ENCODE measurements around the gene VRK2.
"Not testable (repeated sequence)": the region's sequence is repeated elsewhere in the genome, so short reads cannot be mapped to it uniquely, and the experiment has no call there.

The VRK2 gene

DNA sequence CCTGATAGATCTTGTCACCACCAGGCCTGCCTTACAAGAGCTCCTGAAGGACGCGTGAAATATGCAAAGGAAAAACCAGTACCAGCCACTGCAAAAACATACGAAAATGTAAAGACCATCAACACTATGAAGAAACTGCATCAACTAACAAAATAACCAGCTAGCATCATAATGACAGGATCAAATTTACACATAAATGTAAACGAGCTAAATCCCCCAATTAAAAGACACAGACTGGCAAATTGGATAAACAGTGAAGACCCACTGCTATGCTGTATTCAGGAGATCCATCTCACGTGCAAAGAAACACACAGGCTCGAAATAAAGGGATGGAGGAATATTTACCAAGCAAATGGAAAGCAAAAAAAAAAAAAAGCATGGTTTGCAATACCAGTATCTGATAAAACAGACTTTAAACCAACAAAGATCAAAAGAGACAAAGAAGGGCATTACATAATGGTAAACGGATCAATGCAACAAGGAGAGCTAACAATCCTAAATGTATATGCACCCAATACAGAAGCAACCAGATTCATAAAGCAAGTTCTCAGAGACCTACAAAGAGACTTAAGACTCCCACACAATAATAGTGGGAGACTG is 123.8 kb downstream of the VRK2 start:
- DNase-seq: not testable (repeated sequence)

DNA sequence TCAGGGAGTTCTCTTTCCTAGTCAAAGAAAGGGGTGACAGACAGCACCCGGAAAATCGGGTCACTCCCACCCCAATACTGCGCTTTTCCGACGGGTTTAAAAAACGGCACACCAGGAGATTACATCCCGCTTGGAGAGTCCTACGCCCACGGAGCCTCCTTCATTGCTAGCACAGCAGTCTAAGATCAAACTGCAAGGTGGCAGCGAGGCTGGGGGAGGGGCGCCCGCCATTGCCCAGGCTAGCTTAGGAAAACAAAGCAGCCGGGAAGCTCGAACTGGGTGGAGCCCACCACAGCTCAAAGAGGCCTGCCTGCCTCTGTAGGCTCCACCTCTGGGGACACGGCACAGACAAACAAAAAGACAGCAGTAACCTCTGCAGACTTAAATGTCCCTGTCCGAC is 125.2 kb downstream of the VRK2 start:
- DNase-seq: not testable (repeated sequence)

DNA sequence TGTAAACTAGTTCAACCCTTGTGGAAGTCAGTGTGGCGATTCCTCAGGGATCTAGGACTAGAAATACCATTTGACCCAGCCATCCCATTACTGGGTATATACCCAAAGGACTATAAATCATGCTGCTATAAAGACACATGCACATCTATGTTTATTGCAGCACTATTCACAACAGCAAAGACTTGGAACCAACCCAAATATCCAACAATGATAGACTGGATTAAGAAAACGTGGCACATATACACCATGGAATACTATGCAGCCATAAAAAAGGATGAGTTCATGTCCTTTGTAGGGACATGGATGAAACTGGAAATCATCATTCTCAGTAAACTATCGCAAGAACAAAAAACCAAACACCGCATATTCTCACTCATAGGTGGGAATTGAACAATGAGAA is 130.6 kb downstream of the VRK2 start:
- DNase-seq: not testable (repeated sequence)

DNA sequence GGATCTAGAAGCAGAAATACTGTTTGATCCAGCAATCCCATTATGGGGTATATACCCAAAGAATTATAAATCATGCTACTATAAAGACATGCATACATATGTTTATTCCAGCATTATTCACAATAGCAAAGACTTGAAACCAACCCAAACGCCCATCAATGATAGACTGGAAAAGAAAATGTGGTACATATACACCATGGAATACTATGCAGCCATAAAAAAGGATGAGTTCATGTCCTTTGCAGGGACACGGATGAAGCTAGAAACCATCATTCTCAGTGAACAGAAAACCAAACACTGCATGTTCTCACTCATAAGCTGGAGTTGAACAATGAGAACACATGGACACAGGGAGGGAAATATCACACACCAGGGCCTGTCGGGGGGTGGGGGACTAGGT is 133.6 kb downstream of the VRK2 start:
- not testable (repeated sequence) for DNase-seq

DNA sequence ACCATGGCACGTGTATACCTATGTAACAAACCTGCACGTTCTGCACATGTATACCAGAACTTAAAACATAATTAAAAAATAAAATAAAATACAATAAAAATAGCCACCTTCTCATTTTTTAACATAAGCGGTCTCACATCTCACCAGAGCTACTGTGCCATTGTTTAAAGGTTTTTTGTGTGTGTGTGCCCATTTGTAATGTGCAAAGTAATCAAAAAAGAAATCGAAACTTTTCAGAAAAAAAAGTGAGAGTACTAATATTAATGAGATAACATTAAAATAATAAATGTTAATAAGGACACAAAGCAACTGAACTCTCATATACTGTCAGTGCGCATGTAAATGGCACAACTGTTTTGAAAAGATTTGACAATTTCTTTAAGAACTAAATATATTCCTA is 134.0 kb downstream of the VRK2 start:
- DNase-seq: no peak

DNA sequence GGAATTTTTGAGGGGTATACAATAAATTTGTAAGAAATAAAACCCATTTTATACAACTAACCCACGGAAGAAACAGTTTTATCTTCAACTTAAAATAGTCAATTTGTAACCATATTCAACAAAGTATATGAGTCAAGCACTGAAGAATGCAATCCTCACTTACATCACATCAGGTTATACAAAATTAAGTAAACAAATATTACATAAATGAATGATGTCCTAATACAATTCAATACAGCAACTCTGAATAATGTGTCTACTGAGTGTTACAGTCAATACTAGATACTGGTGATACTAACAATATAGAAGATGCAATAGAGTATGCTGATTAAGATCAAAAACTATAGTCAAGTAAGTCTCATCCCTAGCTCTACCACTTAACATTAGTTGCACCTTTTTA is 135.9 kb downstream of the VRK2 start:
- no peak for DNase-seq

DNA sequence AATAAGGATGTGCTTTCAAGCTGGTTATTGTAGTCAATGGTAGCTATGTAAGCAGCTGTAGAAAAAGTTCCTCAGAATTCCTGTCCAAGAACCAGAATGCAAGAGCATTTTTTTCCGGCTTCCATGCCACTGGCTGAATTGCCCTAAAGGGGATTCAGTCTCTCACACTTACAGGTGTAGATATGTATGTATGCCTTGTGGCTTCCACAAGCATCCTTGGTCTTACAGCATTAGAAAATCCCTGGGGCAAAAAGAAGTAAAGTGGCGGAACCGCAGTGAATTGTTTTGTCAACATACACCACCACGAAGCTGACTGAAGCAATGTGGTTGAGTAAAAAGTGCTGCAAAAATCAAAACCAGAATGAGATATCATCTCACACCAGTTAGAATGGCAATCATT is 139.9 kb downstream of the VRK2 start:
- DNase-seq: no peak

DNA sequence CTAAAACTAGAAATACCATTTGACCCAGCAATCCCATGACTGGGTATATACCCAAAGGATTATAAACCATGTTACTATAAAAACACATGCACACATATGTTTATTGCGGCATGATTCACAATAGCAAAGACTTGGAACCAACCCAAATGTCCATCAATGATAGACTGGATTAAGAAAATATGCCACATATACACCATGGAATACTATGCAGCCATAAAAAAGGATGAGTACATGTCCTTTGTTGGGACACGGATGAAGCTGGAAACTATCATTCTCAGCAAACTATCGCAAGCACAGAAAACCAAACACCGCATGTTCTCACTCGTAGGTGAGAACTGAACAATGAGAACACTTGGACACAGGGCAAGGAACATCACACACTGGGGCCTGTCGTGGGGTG is 140.4 kb downstream of the VRK2 start:
- not testable (repeated sequence) for DNase-seq

DNA sequence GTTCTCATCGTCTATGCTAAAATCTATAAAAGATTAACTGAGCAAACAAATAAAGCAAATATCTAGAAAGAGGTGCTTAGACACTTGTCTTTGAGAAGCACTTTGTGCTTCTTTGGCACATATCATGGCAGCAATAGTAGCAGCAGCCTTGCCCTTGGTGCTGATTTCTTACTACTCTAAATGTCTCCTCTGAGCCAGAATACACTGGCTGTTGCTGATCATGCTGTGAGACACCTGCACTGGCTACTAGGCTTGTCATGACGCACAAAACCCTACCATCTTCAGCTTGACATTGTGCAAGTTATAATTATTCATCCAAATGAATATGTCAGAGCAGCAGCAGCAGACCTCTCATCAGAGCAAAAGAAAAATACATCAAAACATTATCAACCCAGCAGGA is 147.9 kb downstream of the VRK2 start:
- no peak for DNase-seq

DNA sequence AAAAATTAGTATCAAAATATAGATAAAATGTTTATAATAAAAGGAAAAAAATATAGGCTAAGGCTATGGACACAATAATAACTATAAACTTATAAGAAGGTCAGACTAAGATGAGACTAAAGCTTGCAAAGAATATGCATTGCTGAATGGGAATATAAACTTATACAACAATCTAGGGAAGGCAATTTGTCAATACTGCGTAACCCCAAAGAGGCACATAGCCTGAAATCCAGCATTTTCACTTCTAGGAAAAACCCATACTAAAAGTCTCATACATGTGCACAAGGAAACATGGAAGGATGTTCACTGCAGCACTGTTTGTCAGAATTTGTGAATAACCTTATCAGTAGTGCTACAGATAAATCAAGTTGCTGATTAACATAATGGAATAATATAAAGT is 149.1 kb downstream of the VRK2 start:
- no peak for DNase-seq

DNA sequence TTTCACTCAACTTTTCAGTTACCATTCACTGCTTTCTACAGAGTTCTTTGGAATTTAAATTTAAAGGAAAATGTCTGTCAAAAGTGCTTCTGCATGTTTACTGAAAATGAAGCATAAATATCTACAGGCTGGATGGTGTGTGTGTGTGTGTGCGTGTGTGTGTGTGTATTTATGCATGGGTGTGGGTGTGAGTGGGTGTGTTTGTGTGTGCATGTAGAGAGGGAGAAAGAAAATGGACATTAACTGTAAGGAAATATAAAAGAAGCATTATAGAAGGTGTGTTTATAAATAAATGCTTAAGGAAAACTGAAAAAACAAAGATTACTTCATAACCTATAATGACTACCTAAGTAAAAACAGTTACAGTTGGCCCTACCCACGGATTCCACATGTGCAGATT is 151.3 kb downstream of the VRK2 start:
- no peak for DNase-seq

DNA sequence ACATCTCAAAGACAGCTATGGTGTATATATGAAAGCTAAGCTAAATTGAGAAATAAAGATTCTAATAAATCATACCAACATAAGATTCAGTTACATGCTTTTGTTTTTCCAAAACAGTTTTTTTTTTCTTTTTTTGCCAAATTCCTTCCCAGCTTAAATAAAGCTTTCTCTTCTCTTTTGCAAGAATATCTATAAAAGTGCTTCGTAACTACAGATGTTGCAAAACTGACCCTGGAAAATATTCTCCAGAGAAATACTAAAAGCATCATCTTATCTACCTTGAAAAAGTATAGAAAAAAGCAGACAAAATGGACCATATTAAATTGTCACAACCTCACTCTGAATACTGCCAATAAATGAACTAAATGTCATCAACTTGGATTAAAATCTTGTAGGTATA is 155.8 kb downstream of the VRK2 start:
- DNase-seq: no peak

DNA sequence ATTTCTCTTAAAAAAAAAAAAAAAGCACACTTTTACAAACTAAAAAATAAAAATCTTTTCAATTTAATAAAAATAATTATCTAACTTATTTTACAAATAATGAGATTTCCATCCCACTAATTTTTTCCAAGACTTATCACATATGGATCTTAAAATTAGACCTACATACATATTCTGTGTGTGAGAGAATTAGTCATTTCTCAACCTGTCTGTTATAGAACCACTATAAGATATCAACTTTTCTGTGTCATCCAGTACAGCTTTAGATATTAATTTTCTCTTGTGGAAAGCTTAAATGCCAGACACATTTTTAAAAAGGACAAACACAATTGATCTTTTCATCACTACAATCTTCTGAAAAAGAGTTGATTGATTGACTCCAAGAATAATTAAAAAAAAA is 156.4 kb downstream of the VRK2 start:
- DNase-seq: no peak

DNA sequence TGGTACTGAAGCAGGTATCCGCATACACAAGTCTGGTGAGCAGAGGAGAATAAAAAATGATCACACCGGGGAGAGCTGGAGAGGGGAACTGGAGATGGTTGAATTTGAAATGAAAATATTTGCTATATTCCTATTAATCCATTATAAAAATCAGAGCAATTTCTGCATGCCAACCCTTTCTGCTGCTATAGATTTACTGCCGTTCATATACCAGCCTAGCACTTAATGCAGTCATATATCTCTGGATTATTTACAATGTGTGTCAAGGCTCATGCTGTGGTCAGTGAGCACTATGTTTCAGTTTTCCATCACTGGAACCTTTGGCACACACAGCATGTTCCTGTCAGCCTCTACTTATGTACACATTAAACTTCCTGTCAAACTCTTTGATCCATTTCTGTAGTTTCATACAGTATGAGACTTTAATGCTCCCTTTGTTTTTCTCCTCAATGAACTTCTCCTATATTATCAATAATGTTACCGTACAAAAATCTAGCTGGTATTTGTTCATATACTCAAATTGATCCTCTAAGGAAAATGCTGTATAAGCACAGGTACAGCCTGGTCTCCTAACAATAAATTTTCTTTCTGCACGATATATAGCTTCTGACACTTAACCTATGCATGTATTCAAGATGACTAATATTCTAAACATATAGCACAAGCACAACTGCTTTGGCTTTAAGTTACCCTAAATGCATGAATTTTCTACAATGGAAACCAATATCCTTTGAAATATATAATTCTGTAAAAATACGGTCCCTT is 157.8 kb downstream of the VRK2 start:
- DNase-seq: no peak

DNA sequence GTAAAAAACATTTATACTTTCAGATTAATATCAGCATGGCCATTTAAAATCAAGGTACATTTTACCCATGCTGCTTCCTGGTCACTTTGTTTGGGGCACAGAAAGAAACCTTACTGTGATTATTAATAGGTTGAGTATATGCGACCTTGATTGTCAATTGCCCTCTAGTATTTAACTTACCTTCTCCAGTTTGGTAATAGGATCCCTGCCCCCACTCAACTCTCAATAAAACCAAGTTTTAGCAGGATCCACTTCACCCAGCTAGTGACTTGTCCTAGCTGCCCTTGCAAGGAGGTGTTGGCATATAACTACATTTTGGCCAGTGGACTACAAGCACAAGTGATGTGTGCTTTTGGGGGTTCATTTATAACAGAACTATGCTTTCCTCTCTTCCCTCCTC is 160.2 kb downstream of the VRK2 start:
- no peak for DNase-seq

DNA sequence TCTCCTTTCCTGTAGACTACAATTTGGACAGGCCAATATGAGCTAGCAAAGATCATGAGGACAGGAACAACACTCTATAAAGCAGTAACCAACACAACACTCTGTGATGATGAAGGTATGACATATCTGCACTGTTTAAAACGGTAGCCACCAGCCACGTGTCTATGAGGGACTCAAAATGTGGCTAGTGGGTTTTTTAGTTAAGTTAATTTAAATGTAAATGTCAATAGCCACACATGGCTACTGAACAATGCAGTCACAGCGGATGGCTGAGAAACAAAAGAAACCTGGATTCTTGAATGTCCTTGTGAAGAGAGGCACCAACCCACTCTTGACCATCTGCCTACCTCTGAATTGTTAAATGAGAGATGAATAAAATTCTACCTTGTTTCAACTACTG is 160.6 kb downstream of the VRK2 start:
- no peak for DNase-seq

Measured in activated CD4-positive, alpha-beta T cell treated with anti-CD3 and anti-CD28 coated beads, Interleukin-2, amount 50 U/mL, for 1 hour (primary cell).